Activated CD4-positive, alpha-beta T cell treated with anti-CD3 and anti-CD28 coated beads, Interleukin-2, amount 10 ng/mL, durations not matched to agents 7 days and 5 days (primary cell): ENCODE results near the gene LRG1. TPM values are rescaled to one million over a fixed set of nuclear protein-coding genes. Genes with fewer than 3 reads are reported as not detected.

Source experiments
- CTCF ChIA-PET: fragments of 350-600 bp; sonication (Branson Sonifier 250); formaldehyde crosslinking; loops from one replicate; lab custom pipeline; 2021; ENCODE audit warnings: antibody characterized with exemption; lab: Charles Lee
- POLR2A ChIA-PET: fragments of 350-600 bp; sonication (Branson Sonifier 250); formaldehyde crosslinking; loops from one replicate; lab custom pipeline; 2021; ENCODE audit warnings: antibody characterized with exemption; lab: Charles Lee
- DNase-seq: peaks from one replicate; pipeline ENCODE4 v3.0.0-alpha.2; 2020
- H3K27ac Mint-ChIP-seq: one replicate; pipeline ENCODE4 v1.8.0; 2021; ENCODE audit warnings: mild to moderate bottlenecking, moderate library complexity, mixed read lengths
- H3K27me3 Mint-ChIP-seq: one replicate; pipeline ENCODE4 v1.8.0; 2021; ENCODE audit warnings: mixed read lengths
- H3K36me3 Mint-ChIP-seq: one replicate; pipeline ENCODE4 v1.8.0; 2021; ENCODE audit warnings: low read depth, mixed read lengths
- H3K4me1 Mint-ChIP-seq: one replicate; pipeline ENCODE4 v1.8.0; 2021; ENCODE audit warnings: mixed read lengths
- H3K4me3 Mint-ChIP-seq: one replicate; pipeline ENCODE4 v1.8.0; 2021; ENCODE audit warnings: mild to moderate bottlenecking, moderate library complexity, mixed read lengths
- H3K9me3 Mint-ChIP-seq: one replicate; pipeline ENCODE4 v1.8.0; 2021; ENCODE audit warnings: mixed read lengths
- total RNA-seq, 2 experiments: library from RNA; stranded (reverse); gene quantifications; one replicate each; pipeline ENCODE4 v1.2.3, GENCODE V29; 2021

Gene LRG1
- total RNA-seq, 2 experiments from 2014 or later: 0.07 TPM; not detected in 1

GRCh38 chr19:4497770-4498389 lies 42.0 kb downstream of the LRG1 start:
- H3K4me1 Mint-ChIP-seq: no peaks in the 10 kb centered on the region
- no peaks in the 10 kb centered on the region for H3K27me3 Mint-ChIP-seq
- ChIA-PET CTCF (interaction anchor here (0.9 kb wide), 1 partner anchor 27 kb away, joined by 3 read pairs; no protein-coding TSS in a partner anchor), POLR2A (no interaction called here)
- no peaks in the 10 kb centered on the region for H3K36me3 Mint-ChIP-seq
- H3K27ac Mint-ChIP-seq: no peak overlapping the region
- no peaks in the 10 kb centered on the region for H3K9me3 Mint-ChIP-seq
- H3K4me3 Mint-ChIP-seq: no peak overlapping the region
- no peak for DNase-seq

- Mint-ChIP-seq H3K9me3 (no peaks in the 10 kb centered on the region), H3K36me3 (no peaks in the 10 kb centered on the region), H3K4me3 (no peak overlapping the region), H3K27me3 (no peaks in the 10 kb centered on the region), H3K27ac (no peak overlapping the region), H3K4me1 (no peaks in the 10 kb centered on the region)
- DNase-seq: no peak
- ChIA-PET POLR2A (interaction anchor here (0.6 kb wide), 1 partner anchor 23 kb away, joined by 3 read pairs; no protein-coding TSS in a partner anchor), CTCF (no interaction called here)
Measured at GRCh38 chr19:4496304-4496703, 43.5 kb downstream of the LRG1 start.

GRCh38 chr19:4495471-4495870 lies 44.4 kb downstream of the LRG1 start:
- H3K9me3 Mint-ChIP-seq: no peaks in the 10 kb centered on the region
- no peaks in the 10 kb centered on the region for H3K27me3 Mint-ChIP-seq
- H3K4me3 Mint-ChIP-seq: no peak overlapping the region
- no peak for DNase-seq
- H3K4me1 Mint-ChIP-seq: no peaks in the 10 kb centered on the region
- POLR2A ChIA-PET: no interaction called here
- CTCF ChIA-PET: no interaction called here
- no peak overlapping the region for H3K27ac Mint-ChIP-seq
- H3K36me3 Mint-ChIP-seq: peaks cover 1% of the 10 kb centered on the region

DNA sequence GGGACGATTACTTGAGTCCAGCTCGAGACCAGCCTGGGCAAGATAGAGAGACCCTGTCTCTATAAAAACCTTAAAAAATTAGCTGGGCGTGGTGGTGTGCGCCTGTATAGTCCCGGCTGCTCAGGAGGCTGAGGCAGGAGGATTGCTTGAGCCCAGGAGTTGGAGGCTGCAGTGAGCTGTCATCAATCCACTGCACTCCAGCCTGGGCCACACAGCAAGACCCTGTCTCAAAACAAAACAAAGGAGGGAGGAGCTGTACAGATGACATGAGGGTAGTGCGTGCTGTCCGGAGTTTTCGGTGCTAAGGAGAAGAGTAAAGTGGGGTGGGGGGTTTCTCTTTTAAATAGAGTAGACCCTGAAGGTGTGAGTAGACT lies 45.2 kb downstream of the LRG1 start:
- H3K4me3 Mint-ChIP-seq: no peak overlapping the region
- DNase-seq: no peak
- H3K9me3 Mint-ChIP-seq: no peaks in the 10 kb centered on the region
- peaks cover 8% of the 10 kb centered on the region for H3K36me3 Mint-ChIP-seq
- POLR2A ChIA-PET: no interaction called here
- H3K4me1 Mint-ChIP-seq: no peaks in the 10 kb centered on the region
- CTCF ChIA-PET: interaction anchor here (0.5 kb wide), 1 partner anchor 447 kb away, joined by 4 read pairs; no protein-coding TSS in a partner anchor
- no peak overlapping the region for H3K27ac Mint-ChIP-seq
- H3K27me3 Mint-ChIP-seq: no peaks in the 10 kb centered on the region

DNA sequence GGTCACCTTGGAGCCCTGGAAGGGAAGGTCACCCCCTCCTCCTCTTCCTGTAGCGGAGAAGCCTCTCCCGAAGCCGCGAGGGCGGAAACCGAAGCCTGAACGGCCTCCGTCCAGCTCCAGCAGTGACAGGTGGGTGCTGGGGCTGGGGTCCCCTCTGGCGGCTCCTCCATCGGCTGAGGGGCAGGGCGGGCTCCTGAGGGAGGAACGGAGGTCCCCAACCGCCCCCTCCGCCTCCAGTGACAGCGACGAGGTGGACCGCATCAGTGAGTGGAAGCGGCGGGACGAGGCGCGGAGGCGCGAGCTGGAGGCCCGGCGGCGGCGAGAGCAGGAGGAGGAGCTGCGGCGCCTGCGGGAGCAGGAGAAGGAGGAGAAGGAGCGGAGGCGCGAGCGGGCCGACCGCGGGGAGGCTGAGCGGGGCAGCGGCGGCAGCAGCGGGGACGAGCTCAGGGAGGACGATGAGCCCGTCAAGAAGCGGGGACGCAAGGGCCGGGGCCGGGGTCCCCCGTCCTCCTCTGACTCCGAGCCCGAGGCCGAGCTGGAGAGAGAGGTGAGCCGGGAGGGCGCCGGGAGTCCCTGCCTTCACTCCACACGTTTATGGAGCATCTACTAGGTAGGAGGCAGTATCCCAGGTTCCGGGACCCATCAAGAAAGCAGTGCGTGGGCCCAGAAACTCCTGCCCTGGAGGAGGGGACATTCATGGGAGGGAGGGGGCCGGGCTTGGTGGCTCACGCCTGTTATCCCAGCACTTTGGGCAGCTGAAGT lies 45.7 kb downstream of the LRG1 start:
- ChIA-PET CTCF (no interaction called here), POLR2A (no interaction called here)
- Mint-ChIP-seq H3K4me3 (no peak overlapping the region), H3K9me3 (no peaks in the 10 kb centered on the region), H3K27me3 (no peaks in the 10 kb centered on the region), H3K4me1 (no peaks in the 10 kb centered on the region), H3K27ac (no peak overlapping the region), H3K36me3 (peaks cover 11% of the 10 kb centered on the region)
- DNase-seq: no peak

DNA sequence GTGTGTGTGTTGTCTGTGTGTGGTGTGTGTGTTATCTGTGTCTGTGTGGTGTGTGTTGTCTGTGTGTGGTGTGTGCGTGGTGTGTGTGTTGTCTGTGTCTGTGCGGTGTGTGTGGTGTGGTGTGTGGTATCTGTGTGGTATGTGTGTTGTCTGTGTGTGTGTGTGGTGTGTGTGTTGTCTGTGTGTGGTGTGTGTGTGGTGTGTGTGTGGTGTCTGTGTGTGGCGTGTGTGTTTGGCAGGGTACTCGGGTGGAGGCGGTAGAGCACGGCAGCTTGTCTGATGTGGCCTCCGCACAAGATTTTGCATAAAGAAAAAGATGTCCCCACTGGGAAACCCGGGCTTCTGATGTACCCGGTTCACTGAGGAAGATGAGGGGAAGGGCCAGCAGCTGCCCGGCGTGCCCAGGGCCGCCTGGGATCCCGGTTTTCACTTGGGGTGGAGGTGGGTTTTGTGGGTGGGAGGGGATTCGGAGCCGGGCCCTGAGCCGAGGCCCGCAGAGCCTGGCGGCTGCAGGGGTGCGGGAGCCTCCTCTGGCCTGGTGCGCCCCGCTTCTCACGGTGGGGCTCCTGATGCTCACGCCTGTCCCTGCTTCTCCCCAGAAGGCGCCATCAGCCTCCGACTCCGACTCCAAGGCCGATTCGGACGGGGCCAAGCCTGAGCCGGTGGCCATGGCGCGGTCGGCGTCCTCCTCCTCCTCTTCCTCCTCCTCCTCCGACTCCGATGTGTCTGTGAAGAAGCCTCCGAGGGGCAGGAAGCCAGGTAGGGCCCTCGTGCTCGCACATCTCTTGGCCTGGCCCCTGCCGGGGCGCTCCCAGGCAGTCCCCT lies 46.5 kb downstream of the LRG1 start:
- Mint-ChIP-seq H3K27ac (no peak overlapping the region), H3K27me3 (no peaks in the 10 kb centered on the region), H3K9me3 (no peaks in the 10 kb centered on the region), H3K4me1 (no peaks in the 10 kb centered on the region), H3K36me3 (peaks cover 13% of the 10 kb centered on the region), H3K4me3 (no peak overlapping the region)
- no peak for DNase-seq
- ChIA-PET POLR2A (no interaction called here), CTCF (no interaction called here)

GRCh38 chr19:4492337-4493103 lies 47.3 kb downstream of the LRG1 start:
- CTCF ChIA-PET: no interaction called here
- H3K27ac Mint-ChIP-seq: no peak overlapping the region
- H3K9me3 Mint-ChIP-seq: no peaks in the 10 kb centered on the region
- H3K4me1 Mint-ChIP-seq: no peaks in the 10 kb centered on the region
- H3K36me3 Mint-ChIP-seq: peaks cover 13% of the 10 kb centered on the region
- H3K27me3 Mint-ChIP-seq: no peaks in the 10 kb centered on the region
- H3K4me3 Mint-ChIP-seq: no peak overlapping the region
- POLR2A ChIA-PET: no interaction called here
- no peak for DNase-seq

- CTCF ChIA-PET: interaction anchor here (0.6 kb wide), 1 partner anchor 49 kb away, joined by 3 read pairs; the partner anchor contains the start of gene LRG1
- Mint-ChIP-seq H3K4me1 (no peaks in the 10 kb centered on the region), H3K27ac (no peak overlapping the region), H3K36me3 (peaks cover 15% of the 10 kb centered on the region), H3K9me3 (no peaks in the 10 kb centered on the region), H3K4me3 (no peak overlapping the region), H3K27me3 (no peaks in the 10 kb centered on the region)
- DNase-seq: no peak
- POLR2A ChIA-PET: no interaction called here
Measured at GRCh38 chr19:4491446-4491845, 48.4 kb downstream of the LRG1 start.

DNA sequence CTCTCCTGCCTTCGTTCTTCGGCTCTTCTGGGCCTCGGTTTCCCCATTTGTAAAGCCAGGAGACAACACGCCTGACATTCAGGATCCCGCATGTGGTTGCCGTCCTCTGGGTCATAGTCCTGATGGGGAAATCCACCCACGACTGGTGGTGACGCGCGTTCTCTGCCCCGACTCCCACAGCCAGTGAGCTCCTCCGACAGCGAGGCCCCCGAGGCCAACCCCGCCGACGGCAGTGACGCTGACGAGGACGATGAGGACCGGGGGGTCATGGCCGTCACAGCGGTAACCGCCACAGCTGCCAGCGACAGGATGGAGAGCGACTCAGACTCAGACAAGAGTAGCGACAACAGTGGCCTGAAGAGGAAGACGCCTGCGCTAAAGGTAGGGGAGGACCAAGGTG lies 51.3 kb downstream of the LRG1 start:
- ChIA-PET CTCF (no interaction called here), POLR2A (no interaction called here)
- Mint-ChIP-seq H3K9me3 (no peaks in the 10 kb centered on the region), H3K36me3 (peaks cover 18% of the 10 kb centered on the region), H3K27me3 (no peaks in the 10 kb centered on the region), H3K27ac (no peak overlapping the region), H3K4me3 (no peak overlapping the region), H3K4me1 (peaks cover 3% of the 10 kb centered on the region)
- no peak for DNase-seq

DNA sequence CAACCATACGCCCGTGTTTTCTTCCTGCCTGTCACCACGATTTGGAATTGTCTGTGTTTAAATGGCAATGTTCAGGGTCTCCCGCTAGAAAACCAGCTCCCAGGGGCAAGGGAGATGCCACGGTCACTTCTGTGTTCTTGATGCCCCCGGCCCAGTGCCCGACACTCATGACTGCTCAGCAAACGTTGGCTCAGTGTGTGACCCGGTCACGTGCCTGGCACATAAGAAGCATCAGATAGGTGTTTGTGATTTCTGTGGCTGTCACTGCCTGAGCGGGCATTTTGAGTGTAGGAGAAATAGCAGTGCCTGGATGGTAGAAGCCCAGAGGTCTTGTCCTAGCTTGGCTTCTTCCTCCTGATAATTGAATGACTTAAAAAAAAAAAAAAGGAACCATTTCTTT lies 52.3 kb downstream of the LRG1 start:
- peaks cover 3% of the 10 kb centered on the region for H3K4me1 Mint-ChIP-seq
- ChIA-PET POLR2A (no interaction called here), CTCF (no interaction called here)
- H3K27ac Mint-ChIP-seq: no peak overlapping the region
- DNase-seq: no peak
- H3K9me3 Mint-ChIP-seq: no peaks in the 10 kb centered on the region
- H3K27me3 Mint-ChIP-seq: no peaks in the 10 kb centered on the region
- no peak overlapping the region for H3K4me3 Mint-ChIP-seq
- peaks cover 18% of the 10 kb centered on the region for H3K36me3 Mint-ChIP-seq
